ENCODE measurements around the gene DYNC1LI2.
"Not testable (repeated sequence)": the region's sequence is repeated elsewhere in the genome, so short reads cannot be mapped to it uniquely, and the experiment has no call there.

Gene DYNC1LI2

GRCh38 chr16:66751303-66751991 lies at the start of gene DYNC1LI2:
DYNC1LI2 (minus strand) TSS chr16:66751609; CDS start chr16:66751591, 18 bp downstream.
- no peak for DNase-seq

GRCh38 chr16:66800856-66801255 lies 49.4 kb upstream of the DYNC1LI2 start:
- no peak for DNase-seq

GRCh38 chr16:66798161-66798560 lies 46.8 kb upstream of the DYNC1LI2 start:
- no peak for DNase-seq

- DNase-seq: not testable (repeated sequence)
Measured at GRCh38 chr16:66793984-66794383, 42.6 kb upstream of the DYNC1LI2 start.

- DNase-seq: no peak
Measured at GRCh38 chr16:66790130-66790733, 38.8 kb upstream of the DYNC1LI2 start.

GRCh38 chr16:66787427-66787826 lies 36.0 kb upstream of the DYNC1LI2 start:
- DNase-seq: no peak

GRCh38 chr16:66786551-66786950 lies 35.1 kb upstream of the DYNC1LI2 start:
- no peak for DNase-seq

GRCh38 chr16:66776457-66776856 lies 25.0 kb upstream of the DYNC1LI2 start:
- no peak for DNase-seq

- no peak for DNase-seq
Measured at GRCh38 chr16:66774981-66775380, 23.6 kb upstream of the DYNC1LI2 start.

- no peak for DNase-seq
Measured at GRCh38 chr16:66758086-66758485, 6.7 kb upstream of the DYNC1LI2 start.

- no peak for DNase-seq
Measured at GRCh38 chr16:66754819-66755218, 3.4 kb upstream of the DYNC1LI2 start.

GRCh38 chr16:66754211-66754610 lies 2.8 kb upstream of the DYNC1LI2 start:
- DNase-seq: no peak

- no peak for DNase-seq
Measured at GRCh38 chr16:66752958-66753357, 1.5 kb upstream of the DYNC1LI2 start.

GRCh38 chr16:66752379-66752778 lies 970 bp upstream of the DYNC1LI2 start:
- no peak for DNase-seq

GRCh38 chr16:66751992-66752322 lies 548 bp upstream of the DYNC1LI2 start:
- no peak for DNase-seq

- no peak for DNase-seq
Measured at GRCh38 chr16:66751053-66751302, 431 bp downstream of the DYNC1LI2 start.

GRCh38 chr16:66750279-66751052 lies 943 bp downstream of the DYNC1LI2 start:
- DNase-seq: no peak

GRCh38 chr16:66746682-66747081 lies 4.7 kb downstream of the DYNC1LI2 start:
- no peak for DNase-seq

- DNase-seq: no peak
Measured at GRCh38 chr16:66746048-66746447, 5.4 kb downstream of the DYNC1LI2 start.

- no peak for DNase-seq
Measured at GRCh38 chr16:66741950-66742808, 9.2 kb downstream of the DYNC1LI2 start.

GRCh38 chr16:66741169-66741900 lies 10.1 kb downstream of the DYNC1LI2 start:
- no peak for DNase-seq

- no peak for DNase-seq
Measured at GRCh38 chr16:66740533-66740932, 10.9 kb downstream of the DYNC1LI2 start.

- DNase-seq: no peak
Measured at GRCh38 chr16:66740010-66740409, 11.4 kb downstream of the DYNC1LI2 start.
